GM23338 (cell line): ENCODE measurements around the gene RAD51B.

Experiments used
- EZH2 ChIP-seq: fragments of 200-600 bp; sonication (generic); IDR thresholded peaks from one replicate; pipeline ENCODE4 v1.8.0; 2017; ENCODE audit warnings: antibody characterized with exemption, mild to moderate bottlenecking, low read depth; ENCODE audit not compliant: unreplicated experiment
- EZH2phosphoT487 ChIP-seq: fragments of 200-600 bp; sonication (generic); IDR thresholded peaks from one replicate; pipeline ENCODE4 v1.8.1; 2018; ENCODE audit warnings: antibody characterized with exemption; ENCODE audit not compliant: unreplicated experiment
- POLR2AphosphoS5 ChIP-seq: IDR thresholded peaks from 2 replicates; pipeline ENCODE4 v1.6.1; 2016; ENCODE audit warnings: antibody characterized with exemption, low read depth
- ZNF114 ChIP-seq: fragments of 250-450 bp; sonication (Bioruptor Pico); IDR thresholded peaks from 2 replicates; pipeline ENCODE4 v1.5.0; 2020; ENCODE audit warnings: mild to moderate bottlenecking, moderate library complexity
- ZNF331 ChIP-seq: fragments of 250-450 bp; sonication (Bioruptor Pico); IDR thresholded peaks from 2 replicates; pipeline ENCODE4 v1.5.0; 2020; ENCODE audit warnings: low read depth, mild to moderate bottlenecking, moderate library complexity
- TF ChIP-seq, protein P1 (sequence below), 2 experiments: fragments of 200-600 bp in 1 of 2; sonication (generic) in 1 of 2; conservative IDR thresholded peaks; 2 replicates each; pipeline versions ENCODE4 v1.5.1 to v1.6.1; 2016 to 2017; ENCODE audit warnings: antibody characterized with exemption in 2 of 2, low read depth in 2 of 2, mild to moderate bottlenecking in 2 of 2, moderate library complexity in 1 of 2
- TF ChIP-seq, protein P2 (sequence below): IDR thresholded peaks from one replicate; pipeline ENCODE4 v1.6.1; 2018; ENCODE audit warnings: antibody characterized with exemption; ENCODE audit not compliant: unreplicated experiment

DNA sequence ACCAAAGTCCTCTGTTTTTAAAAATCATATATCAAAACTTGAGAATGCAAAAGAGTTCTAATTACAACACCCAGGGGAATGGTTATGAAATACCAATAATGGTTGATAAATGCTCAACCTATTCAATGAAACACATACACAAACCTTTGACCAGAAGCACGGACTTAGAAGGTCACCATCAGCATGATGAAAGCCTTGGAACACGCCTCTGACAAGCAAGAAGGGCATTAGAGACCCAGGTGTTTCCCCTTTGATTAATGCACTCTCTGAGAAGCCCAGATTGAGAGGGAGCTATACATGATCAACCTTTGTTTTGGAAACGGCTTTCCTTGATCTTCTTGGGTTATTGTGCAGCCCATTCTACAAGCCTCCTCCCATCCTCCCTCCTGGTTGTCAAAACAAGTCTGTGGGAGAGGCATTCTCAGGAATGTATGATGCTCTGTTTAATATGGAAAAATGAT lies 904.3 kb downstream of the RAD51B start:
- TF ChIP-seq EZH2 (no peak), POLR2AphosphoS5 (no peak), ZNF114 (no peak), EZH2phosphoT487 (no peak), ZNF331 (CRISPR knock-in tag) (no peak)
- TF ChIP-seq, protein P1, sequence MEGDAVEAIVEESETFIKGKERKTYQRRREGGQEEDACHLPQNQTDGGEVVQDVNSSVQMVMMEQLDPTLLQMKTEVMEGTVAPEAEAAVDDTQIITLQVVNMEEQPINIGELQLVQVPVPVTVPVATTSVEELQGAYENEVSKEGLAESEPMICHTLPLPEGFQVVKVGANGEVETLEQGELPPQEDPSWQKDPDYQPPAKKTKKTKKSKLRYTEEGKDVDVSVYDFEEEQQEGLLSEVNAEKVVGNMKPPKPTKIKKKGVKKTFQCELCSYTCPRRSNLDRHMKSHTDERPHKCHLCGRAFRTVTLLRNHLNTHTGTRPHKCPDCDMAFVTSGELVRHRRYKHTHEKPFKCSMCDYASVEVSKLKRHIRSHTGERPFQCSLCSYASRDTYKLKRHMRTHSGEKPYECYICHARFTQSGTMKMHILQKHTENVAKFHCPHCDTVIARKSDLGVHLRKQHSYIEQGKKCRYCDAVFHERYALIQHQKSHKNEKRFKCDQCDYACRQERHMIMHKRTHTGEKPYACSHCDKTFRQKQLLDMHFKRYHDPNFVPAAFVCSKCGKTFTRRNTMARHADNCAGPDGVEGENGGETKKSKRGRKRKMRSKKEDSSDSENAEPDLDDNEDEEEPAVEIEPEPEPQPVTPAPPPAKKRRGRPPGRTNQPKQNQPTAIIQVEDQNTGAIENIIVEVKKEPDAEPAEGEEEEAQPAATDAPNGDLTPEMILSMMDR (conservative IDR thresholded peaks at IDR 0.05; ENCODE audit: low read depth in 2 of 2) = no peak
- TF ChIP-seq, protein P2, sequence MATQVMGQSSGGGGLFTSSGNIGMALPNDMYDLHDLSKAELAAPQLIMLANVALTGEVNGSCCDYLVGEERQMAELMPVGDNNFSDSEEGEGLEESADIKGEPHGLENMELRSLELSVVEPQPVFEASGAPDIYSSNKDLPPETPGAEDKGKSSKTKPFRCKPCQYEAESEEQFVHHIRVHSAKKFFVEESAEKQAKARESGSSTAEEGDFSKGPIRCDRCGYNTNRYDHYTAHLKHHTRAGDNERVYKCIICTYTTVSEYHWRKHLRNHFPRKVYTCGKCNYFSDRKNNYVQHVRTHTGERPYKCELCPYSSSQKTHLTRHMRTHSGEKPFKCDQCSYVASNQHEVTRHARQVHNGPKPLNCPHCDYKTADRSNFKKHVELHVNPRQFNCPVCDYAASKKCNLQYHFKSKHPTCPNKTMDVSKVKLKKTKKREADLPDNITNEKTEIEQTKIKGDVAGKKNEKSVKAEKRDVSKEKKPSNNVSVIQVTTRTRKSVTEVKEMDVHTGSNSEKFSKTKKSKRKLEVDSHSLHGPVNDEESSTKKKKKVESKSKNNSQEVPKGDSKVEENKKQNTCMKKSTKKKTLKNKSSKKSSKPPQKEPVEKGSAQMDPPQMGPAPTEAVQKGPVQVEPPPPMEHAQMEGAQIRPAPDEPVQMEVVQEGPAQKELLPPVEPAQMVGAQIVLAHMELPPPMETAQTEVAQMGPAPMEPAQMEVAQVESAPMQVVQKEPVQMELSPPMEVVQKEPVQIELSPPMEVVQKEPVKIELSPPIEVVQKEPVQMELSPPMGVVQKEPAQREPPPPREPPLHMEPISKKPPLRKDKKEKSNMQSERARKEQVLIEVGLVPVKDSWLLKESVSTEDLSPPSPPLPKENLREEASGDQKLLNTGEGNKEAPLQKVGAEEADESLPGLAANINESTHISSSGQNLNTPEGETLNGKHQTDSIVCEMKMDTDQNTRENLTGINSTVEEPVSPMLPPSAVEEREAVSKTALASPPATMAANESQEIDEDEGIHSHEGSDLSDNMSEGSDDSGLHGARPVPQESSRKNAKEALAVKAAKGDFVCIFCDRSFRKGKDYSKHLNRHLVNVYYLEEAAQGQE = no peak
